Muscle of leg (tissue), 11 donors: ENCODE measurements around the gene RCAN2. TPM values are rescaled to one million over a fixed set of nuclear protein-coding genes. Genes with fewer than 3 reads are reported as not detected.

Experiments used
- DNase-seq: peaks from one replicate; pipeline ENCODE4 v3.0.0; 2013
- H3K27ac ChIP-seq: one replicate; pipeline ENCODE4 v1.5.1; 2013; ENCODE audit warnings: mild to moderate bottlenecking, low read length, control low read depth
- H3K27me3 ChIP-seq: one replicate; pipeline ENCODE4 v1.6.1; 2013; ENCODE audit warnings: low read length; ENCODE audit not compliant: control insufficient read depth, insufficient read depth
- H3K36me3 ChIP-seq: one replicate; pipeline ENCODE4 v1.6.1; 2013; ENCODE audit warnings: low read length; ENCODE audit not compliant: control insufficient read depth, insufficient read depth
- H3K4me1 ChIP-seq: one replicate; pipeline ENCODE4 v1.6.1; 2013; ENCODE audit warnings: low read length; ENCODE audit not compliant: control insufficient read depth, insufficient read depth
- H3K4me3 ChIP-seq: one replicate; pipeline ENCODE4 v1.5.1; 2013; ENCODE audit warnings: low read length, control low read depth
- H3K9me3 ChIP-seq: replicated peaks from 2 replicates; pipeline ENCODE4 v1.6.1; 2013; ENCODE audit warnings: low read depth, low read length; ENCODE audit not compliant: control insufficient read depth
- WGBS: methylation state at CpG from one replicate; pipeline ENCODE4 v1.1.5; 2013; ENCODE audit warnings: missing lambda C conversion rate; ENCODE audit not compliant: insufficient coverage; 5-methylcytosine and 5-hydroxymethylcytosine counted together
- polyA plus RNA-seq, 8 donors: library from polyadenylated mRNA; unstranded; fragments of 120-200 nt; gene quantifications; one replicate each; pipeline versions ENCODE4 v1.2.1 to v1.2.3, GENCODE V29; 2013; ENCODE audit warnings: inconsistent platforms in 1 of 8, low replicate concordance in 1 of 8; ENCODE audit not compliant: insufficient read length in 8 of 8, insufficient read depth in 1 of 8
- total RNA-seq: library from RNA; stranded (reverse); fragments of 120-200 nt; gene quantifications from one replicate; pipeline ENCODE4 v1.2.4, GENCODE V29; 2013

Gene RCAN2
- total and polyA plus RNA-seq, 9 donors = 2.2 to 8.2 (median 4.5) TPM

- WGBS = 11% methylated on average over 19 of the region's 30 CpGs
- Histone ChIP-seq H3K36me3 (no peaks in the 10 kb centered on the region), H3K27ac (no peak overlapping the region), H3K27me3 (peaks cover 27% of the 10 kb centered on the region), H3K4me3 (peak overlapping the region; percentile 69), H3K4me1 (peaks cover 13% of the 10 kb centered on the region), H3K9me3 (no peaks in the 10 kb centered on the region)
- peak; percentile 38 for DNase-seq
Measured at GRCh38 chr6:46491628-46492547, 639 bp upstream of the RCAN2 start.

GRCh38 chr6:46490425-46491200 lies 636 bp downstream of the RCAN2 start:
- DNase-seq = peak; percentile 23
- peaks cover 27% of the 10 kb centered on the region for H3K27me3 ChIP-seq
- peak overlapping the region; percentile 28 for H3K4me3 ChIP-seq
- H3K4me1 ChIP-seq = peaks cover 13% of the 10 kb centered on the region
- no peaks in the 10 kb centered on the region for H3K9me3 ChIP-seq
- WGBS = 7% methylated on average over 37 of the region's 56 CpGs
- no peaks in the 10 kb centered on the region for H3K36me3 ChIP-seq
- H3K27ac ChIP-seq = no peak overlapping the region

- 100% methylated on average over 1 of the region's 3 CpGs for WGBS
- Histone ChIP-seq H3K4me3 (no peak overlapping the region), H3K36me3 (no peaks in the 10 kb centered on the region), H3K27ac (no peak overlapping the region), H3K9me3 (no peaks in the 10 kb centered on the region), H3K4me1 (peaks cover 6% of the 10 kb centered on the region), H3K27me3 (peaks cover 17% of the 10 kb centered on the region)
- DNase-seq = no peak
Measured at GRCh38 chr6:46486181-46486580, 5.1 kb downstream of the RCAN2 start.

GRCh38 chr6:46484081-46484820 lies 7.0 kb downstream of the RCAN2 start:
- 70% methylated on average over 2 of the region's 6 CpGs for WGBS
- Histone ChIP-seq H3K4me3 (no peak overlapping the region), H3K4me1 (no peaks in the 10 kb centered on the region)

GRCh38 chr6:46476301-46476700 lies 14.9 kb downstream of the RCAN2 start:
- Histone ChIP-seq H3K9me3 (no peaks in the 10 kb centered on the region), H3K4me1 (no peaks in the 10 kb centered on the region), H3K27ac (no peak overlapping the region), H3K27me3 (no peaks in the 10 kb centered on the region), H3K4me3 (no peak overlapping the region), H3K36me3 (no peaks in the 10 kb centered on the region)
- no peak for DNase-seq

More at GRCh38 chr6:46484081-46484820, 7.0 kb downstream of the RCAN2 start:
- no peak for DNase-seq
- H3K27me3 ChIP-seq = peaks cover 3% of the 10 kb centered on the region
- H3K27ac ChIP-seq = no peak overlapping the region
- no peaks in the 10 kb centered on the region for H3K36me3 ChIP-seq
- no peaks in the 10 kb centered on the region for H3K9me3 ChIP-seq

- Histone ChIP-seq H3K36me3 (no peaks in the 10 kb centered on the region), H3K27me3 (no peaks in the 10 kb centered on the region), H3K4me1 (no peaks in the 10 kb centered on the region), H3K27ac (no peak overlapping the region), H3K4me3 (no peak overlapping the region), H3K9me3 (no peaks in the 10 kb centered on the region)
- no peak for DNase-seq
Measured at GRCh38 chr6:46473881-46474280, 17.4 kb downstream of the RCAN2 start.

GRCh38 chr6:46472243-46472642 lies 19.0 kb downstream of the RCAN2 start:
- H3K4me1 ChIP-seq = no peaks in the 10 kb centered on the region
- no peak overlapping the region for H3K27ac ChIP-seq
- no CpG with 5 or more reads among the region's 3 CpGs for WGBS
- H3K4me3 ChIP-seq = no peak overlapping the region
- H3K27me3 ChIP-seq = no peaks in the 10 kb centered on the region
- H3K9me3 ChIP-seq = no peaks in the 10 kb centered on the region
- DNase-seq = no peak
- H3K36me3 ChIP-seq = no peaks in the 10 kb centered on the region

- Histone ChIP-seq H3K27ac (no peak overlapping the region), H3K9me3 (no peaks in the 10 kb centered on the region), H3K27me3 (no peaks in the 10 kb centered on the region), H3K36me3 (no peaks in the 10 kb centered on the region), H3K4me1 (no peaks in the 10 kb centered on the region), H3K4me3 (no peak overlapping the region)
- 17% methylated on average over 1 of the region's 2 CpGs for WGBS
- no peak for DNase-seq
Measured at GRCh38 chr6:46469021-46469420, 22.2 kb downstream of the RCAN2 start.

GRCh38 chr6:46468403-46469010 lies 22.7 kb downstream of the RCAN2 start:
- H3K27me3 ChIP-seq = no peaks in the 10 kb centered on the region
- WGBS = 41% methylated on average over 9 of the region's 9 CpGs
- H3K27ac ChIP-seq = no peak overlapping the region
- no peak overlapping the region for H3K4me3 ChIP-seq
- H3K36me3 ChIP-seq = no peaks in the 10 kb centered on the region
- peak; percentile 37 for DNase-seq
- H3K4me1 ChIP-seq = no peaks in the 10 kb centered on the region
- no peaks in the 10 kb centered on the region for H3K9me3 ChIP-seq
